Measurements from ENCODE around the gene CLIC6.

GRCh38 chr21:34674468-34674867 lies 5.7 kb downstream of the CLIC6 start:
- TF ChIP-seq POLR2A (IDR thresholded peaks at IDR 0.05) (no peak), EP300 (IDR thresholded peaks at IDR 0.05) (no peak)
- TF ChIP-seq, protein P1, sequence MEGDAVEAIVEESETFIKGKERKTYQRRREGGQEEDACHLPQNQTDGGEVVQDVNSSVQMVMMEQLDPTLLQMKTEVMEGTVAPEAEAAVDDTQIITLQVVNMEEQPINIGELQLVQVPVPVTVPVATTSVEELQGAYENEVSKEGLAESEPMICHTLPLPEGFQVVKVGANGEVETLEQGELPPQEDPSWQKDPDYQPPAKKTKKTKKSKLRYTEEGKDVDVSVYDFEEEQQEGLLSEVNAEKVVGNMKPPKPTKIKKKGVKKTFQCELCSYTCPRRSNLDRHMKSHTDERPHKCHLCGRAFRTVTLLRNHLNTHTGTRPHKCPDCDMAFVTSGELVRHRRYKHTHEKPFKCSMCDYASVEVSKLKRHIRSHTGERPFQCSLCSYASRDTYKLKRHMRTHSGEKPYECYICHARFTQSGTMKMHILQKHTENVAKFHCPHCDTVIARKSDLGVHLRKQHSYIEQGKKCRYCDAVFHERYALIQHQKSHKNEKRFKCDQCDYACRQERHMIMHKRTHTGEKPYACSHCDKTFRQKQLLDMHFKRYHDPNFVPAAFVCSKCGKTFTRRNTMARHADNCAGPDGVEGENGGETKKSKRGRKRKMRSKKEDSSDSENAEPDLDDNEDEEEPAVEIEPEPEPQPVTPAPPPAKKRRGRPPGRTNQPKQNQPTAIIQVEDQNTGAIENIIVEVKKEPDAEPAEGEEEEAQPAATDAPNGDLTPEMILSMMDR (IDR thresholded peaks at IDR 0.05), result no peak
